ENCODE data around the gene LRFN2.

DNA sequence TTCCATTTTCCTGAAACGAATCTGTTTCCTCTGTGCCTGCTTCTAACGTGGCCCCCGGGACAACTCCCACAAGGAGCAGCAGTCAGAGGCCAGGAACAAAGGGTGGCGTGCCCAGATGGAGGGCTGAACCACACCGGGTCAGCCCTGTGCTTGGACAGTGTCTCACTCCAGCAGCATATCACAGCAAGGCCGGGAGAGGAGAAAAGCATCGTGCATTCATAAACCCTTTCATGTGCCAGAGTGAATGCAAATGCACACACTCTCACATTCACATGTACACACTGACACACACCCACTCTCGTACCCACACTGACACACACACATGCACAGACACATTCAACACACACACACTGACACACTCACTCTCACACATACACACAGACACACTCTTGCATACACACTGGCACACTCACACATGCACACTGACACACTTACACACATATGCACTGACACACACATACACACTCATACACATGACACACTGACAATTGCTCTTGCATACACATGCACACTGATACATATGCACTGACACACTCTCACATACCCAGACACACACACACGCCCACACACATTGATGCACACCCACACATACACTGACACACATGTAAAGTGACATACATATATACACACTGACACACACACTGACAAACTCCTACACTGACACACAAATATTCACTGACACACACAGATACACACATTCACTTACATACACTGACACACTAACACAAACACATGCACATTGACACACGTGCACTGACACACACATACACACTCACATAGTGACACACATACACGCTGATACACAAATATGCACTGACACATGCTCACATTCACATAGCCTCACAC is 237.0 kb downstream of the LRFN2 start:
- no peak for TF ChIP-seq POLR2AphosphoS5 (IDR thresholded peaks at IDR 0.05)
- TF ChIP-seq, protein P1, sequence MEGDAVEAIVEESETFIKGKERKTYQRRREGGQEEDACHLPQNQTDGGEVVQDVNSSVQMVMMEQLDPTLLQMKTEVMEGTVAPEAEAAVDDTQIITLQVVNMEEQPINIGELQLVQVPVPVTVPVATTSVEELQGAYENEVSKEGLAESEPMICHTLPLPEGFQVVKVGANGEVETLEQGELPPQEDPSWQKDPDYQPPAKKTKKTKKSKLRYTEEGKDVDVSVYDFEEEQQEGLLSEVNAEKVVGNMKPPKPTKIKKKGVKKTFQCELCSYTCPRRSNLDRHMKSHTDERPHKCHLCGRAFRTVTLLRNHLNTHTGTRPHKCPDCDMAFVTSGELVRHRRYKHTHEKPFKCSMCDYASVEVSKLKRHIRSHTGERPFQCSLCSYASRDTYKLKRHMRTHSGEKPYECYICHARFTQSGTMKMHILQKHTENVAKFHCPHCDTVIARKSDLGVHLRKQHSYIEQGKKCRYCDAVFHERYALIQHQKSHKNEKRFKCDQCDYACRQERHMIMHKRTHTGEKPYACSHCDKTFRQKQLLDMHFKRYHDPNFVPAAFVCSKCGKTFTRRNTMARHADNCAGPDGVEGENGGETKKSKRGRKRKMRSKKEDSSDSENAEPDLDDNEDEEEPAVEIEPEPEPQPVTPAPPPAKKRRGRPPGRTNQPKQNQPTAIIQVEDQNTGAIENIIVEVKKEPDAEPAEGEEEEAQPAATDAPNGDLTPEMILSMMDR (IDR thresholded peaks at IDR 0.05), result no peak
- no peak for TF ChIP-seq POLR2A (IDR thresholded peaks at IDR 0.05)

All from breast epithelium (tissue), 3 donors.